Measurements from ENCODE around the gene CPM. TPM values are rescaled to one million over a fixed set of nuclear protein-coding genes. Genes with fewer than 3 reads are reported as not detected.

CPM gene
- total and polyA plus RNA-seq, 7 donors, result 2.2 to 13.3 (median 5.8) TPM

DNA sequence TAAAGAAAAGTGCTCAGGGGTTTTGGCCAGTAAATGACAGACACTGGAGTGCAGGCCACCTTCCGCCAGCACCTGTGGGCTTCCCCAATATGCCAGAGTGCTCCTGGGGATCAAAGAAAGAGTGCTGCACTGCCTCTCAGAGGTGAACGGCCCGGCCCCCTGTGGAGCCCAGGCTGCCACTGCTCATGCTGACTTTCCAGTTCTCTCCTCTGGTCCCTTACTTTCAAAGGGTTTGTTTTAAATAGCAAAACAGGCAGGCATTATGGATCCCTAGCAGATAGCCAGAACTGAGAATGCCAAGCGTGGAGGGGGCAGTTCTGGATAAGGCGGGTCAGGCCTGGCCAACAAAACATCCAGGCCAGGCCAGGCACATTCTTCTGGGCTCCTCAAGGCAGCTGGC lies 65.4 kb downstream of the CPM start:
- no peaks in the 10 kb centered on the region for H3K4me1 ChIP-seq
- H3K36me3 ChIP-seq (ENCODE audit: insufficient read depth in 1 of 2, low read depth in 1 of 2), result peaks cover 4 to 11% of the 10 kb centered on the region in 2 donors
- no peak overlapping the region for H3K27ac ChIP-seq
- WGBS, 3 donors, result 67 to 81% (median 75%) methylated on average over 5 of the region's 5 CpGs
- H3K4me3 ChIP-seq, result no peak overlapping the region
- DNase-seq (no peak), ATAC-seq (no peak)
- no peaks in the 10 kb centered on the region for H3K9me3 ChIP-seq
- intact Hi-C loops (cut with DNase I), result loop anchor here (2.0 to 10.0 kb wide), 2 partner anchors 203 to 207 kb away; no protein-coding TSS in a partner anchor
- TF ChIP-seq, protein P1, sequence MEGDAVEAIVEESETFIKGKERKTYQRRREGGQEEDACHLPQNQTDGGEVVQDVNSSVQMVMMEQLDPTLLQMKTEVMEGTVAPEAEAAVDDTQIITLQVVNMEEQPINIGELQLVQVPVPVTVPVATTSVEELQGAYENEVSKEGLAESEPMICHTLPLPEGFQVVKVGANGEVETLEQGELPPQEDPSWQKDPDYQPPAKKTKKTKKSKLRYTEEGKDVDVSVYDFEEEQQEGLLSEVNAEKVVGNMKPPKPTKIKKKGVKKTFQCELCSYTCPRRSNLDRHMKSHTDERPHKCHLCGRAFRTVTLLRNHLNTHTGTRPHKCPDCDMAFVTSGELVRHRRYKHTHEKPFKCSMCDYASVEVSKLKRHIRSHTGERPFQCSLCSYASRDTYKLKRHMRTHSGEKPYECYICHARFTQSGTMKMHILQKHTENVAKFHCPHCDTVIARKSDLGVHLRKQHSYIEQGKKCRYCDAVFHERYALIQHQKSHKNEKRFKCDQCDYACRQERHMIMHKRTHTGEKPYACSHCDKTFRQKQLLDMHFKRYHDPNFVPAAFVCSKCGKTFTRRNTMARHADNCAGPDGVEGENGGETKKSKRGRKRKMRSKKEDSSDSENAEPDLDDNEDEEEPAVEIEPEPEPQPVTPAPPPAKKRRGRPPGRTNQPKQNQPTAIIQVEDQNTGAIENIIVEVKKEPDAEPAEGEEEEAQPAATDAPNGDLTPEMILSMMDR (IDR thresholded peaks at IDR 0.05), result no peak
- H3K27me3 ChIP-seq (ENCODE audit: insufficient read depth in 3 of 3, low read length in 2 of 3), result peaks cover 0 to 5% (median 0%) of the 10 kb centered on the region in 3 donors

DNA sequence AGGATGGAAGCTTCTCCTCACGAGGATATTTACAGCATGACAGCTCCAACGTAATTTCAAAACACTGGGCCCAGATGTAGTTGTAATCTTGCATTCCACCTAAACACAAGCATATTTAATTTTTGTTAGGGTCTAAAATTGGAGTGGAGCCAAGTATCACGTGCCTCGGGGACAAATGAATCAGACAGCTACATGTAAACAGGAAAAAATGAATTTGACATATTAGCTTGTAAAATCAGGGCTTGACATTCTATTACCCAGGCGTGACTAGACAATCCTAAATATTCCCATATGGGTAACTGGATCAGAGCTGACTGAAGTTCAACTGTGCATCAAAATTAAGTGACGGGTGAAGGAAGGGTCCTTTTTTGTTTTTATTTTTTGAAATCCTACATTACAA lies 66.0 kb downstream of the CPM start:
- intact Hi-C loops (cut with DNase I), result loop anchor here (2.0 to 10.0 kb wide), 2 partner anchors 204 to 208 kb away; no protein-coding TSS in a partner anchor
- Histone ChIP-seq H3K27ac (no peak overlapping the region), H3K27me3 (ENCODE audit: insufficient read depth in 3 of 3, low read length in 2 of 3) (peaks cover 0 to 5% (median 0%) of the 10 kb centered on the region in 3 donors), H3K4me3 (no peak overlapping the region), H3K4me1 (no peaks in the 10 kb centered on the region), H3K9me3 (no peaks in the 10 kb centered on the region), H3K36me3 (ENCODE audit: insufficient read depth in 1 of 2, low read depth in 1 of 2) (peaks cover 4 to 11% of the 10 kb centered on the region in 2 donors)
- DNase-seq, result no peak
- WGBS, 3 donors, result 43 to 47% (median 46%) methylated on average over 6 of the region's 6 CpGs
- ATAC-seq, result no peak
- TF ChIP-seq, protein P1 (IDR thresholded peaks at IDR 0.05), result no peak

DNA sequence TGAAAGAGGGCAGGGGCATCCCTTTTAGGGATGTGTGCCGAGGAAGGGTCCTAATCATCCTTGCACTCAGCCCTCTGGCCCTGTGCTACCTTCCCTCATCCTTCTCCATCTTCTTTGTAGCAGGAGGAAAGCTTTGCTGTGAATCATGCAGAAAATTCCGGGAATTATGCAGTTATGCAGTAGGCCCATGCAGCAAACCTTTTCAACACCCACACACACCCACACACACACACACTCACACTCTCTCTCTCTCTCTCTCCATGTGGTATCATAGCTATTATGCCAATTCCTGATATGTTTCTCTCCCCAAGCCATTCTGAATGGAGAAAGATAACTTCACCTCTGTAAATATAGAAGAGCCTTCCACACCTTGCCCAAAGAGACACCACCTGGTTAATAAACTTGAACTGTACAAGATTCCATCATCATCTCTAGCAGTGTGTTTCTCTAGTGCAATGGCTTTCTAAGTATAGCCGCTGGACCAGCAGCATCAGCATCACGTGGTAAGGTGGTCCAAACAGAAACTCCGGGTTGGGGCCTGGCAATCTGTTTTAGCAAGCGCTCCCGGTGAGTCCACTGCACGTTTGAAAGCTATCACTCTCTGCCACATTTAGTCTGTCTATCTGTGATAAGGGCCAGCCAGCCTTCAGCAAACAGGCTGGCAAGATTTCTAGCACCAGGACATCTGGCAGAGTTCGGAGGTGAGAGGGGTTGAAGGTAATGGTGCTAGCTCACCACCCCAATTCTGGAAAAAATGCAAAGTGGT lies 67.4 kb downstream of the CPM start:
- ATAC-seq (peak in 1 of 4 donors; percentile 3), DNase-seq (no peak)
- Histone ChIP-seq H3K27ac (no peak overlapping the region), H3K4me3 (no peak overlapping the region), H3K36me3 (ENCODE audit: insufficient read depth in 1 of 2, low read depth in 1 of 2) (peaks cover 4 to 11% of the 10 kb centered on the region in 2 donors), H3K27me3 (ENCODE audit: insufficient read depth in 3 of 3, low read length in 2 of 3) (peaks cover 0 to 5% (median 0%) of the 10 kb centered on the region in 3 donors), H3K4me1 (no peaks in the 10 kb centered on the region), H3K9me3 (no peaks in the 10 kb centered on the region)
- TF ChIP-seq, protein P1 (IDR thresholded peaks at IDR 0.05), result no peak
- 79 to 94% (median 90%) methylated on average over 9 of the region's 9 CpGs for WGBS, 3 donors
- intact Hi-C loops (cut with DNase I), result loop anchor here (2.0 to 10.0 kb wide), 2 partner anchors 205 to 209 kb away; no protein-coding TSS in a partner anchor

DNA sequence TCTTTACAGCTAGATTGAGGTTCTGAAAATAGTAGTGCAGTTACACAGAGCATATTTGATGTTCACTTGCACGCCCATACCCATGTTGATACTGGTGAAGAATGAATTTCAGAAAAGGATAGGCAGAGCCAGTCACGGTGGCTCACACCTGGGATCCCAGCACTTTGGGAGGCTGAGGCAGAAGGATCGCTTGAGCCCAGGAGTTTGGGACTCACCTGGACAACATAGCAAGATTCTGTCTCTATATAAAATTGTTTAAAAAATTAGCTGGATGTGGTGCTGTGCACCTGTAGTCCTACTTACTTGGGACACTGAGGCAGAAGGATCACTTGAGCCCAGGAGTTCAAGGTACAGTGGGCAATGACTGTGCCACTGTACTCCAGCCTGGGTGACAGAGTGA lies 68.4 kb downstream of the CPM start:
- 93 to 97% (median 96%) methylated on average over 3 of the region's 3 CpGs for WGBS, 3 donors
- Histone ChIP-seq H3K36me3 (ENCODE audit: insufficient read depth in 1 of 2, low read depth in 1 of 2) (peaks cover 4 to 11% of the 10 kb centered on the region in 2 donors), H3K9me3 (no peaks in the 10 kb centered on the region), H3K4me3 (no peak overlapping the region), H3K4me1 (no peaks in the 10 kb centered on the region), H3K27ac (no peak overlapping the region), H3K27me3 (ENCODE audit: insufficient read depth in 3 of 3, low read length in 2 of 3) (peaks cover 0 to 5% (median 0%) of the 10 kb centered on the region in 3 donors)
- TF ChIP-seq, protein P1 (IDR thresholded peaks at IDR 0.05), result no peak
- intact Hi-C loops (cut with DNase I), result loop anchor here in 1 of 2 donors (10.0 kb wide), 1 partner anchor 210 kb away; no protein-coding TSS in a partner anchor
- DNase-seq (no peak), ATAC-seq (no peak)
